GM18526 (cell line): ENCODE data around the gene VAMP2.

Experiments
- POLR2A ChIP-seq: IDR thresholded peaks from 3 replicates; pipeline ENCODE4 v1.6.1; 2011; ENCODE audit not compliant: insufficient read length; ENCODE audit errors: extremely low read depth

The VAMP2 gene

DNA sequence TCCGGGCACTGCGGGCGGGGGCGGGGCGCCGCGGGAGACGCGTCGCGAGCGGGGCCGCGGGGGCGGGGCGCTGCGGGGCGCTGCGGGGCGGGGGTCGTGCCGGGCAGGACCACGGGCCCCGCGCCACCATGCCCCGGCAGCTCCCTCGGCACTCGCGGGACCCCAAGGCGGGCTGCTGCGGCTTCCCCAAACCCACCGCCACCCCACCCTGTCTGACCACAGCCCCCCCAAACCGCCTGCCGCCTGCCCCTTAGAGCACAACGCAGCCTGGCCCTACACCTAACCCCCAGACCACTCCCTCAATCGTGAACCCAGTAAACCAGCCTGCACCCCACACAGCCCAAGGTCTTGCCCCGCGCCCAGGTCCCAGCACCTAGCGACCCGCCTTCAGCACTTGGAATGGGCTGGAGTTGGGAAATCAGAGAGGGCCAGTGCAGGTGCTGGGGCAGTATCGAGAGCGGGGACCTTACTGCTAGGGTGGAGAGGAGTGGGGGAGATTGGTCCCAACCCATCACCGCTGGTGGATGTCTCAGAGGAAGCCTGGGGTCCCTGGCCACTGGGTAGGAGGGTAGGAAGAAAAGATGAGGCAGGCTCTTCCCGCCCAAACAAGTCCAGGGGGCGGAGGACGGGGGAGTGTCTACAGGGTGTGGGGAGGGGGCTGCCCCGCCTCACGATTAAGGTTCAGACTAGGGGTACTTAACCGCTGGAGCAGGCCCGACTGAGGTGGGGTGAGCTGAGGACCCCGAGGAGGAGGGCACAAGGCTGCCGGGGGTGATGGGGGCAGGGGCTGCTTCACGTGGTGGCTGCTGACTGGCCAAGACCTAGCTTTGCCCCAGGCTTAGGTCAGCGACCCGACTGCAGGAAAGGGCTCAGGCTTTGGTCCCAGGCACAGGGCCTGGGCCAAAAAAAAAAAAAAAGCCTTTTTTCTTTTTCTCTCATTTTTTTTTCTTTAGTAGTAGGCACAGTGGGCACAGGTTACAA, 539 bp upstream of the VAMP2 start:
- no peak for TF ChIP-seq POLR2A

- no peak for TF ChIP-seq POLR2A
These were observed 1.2 kb downstream of the VAMP2 start for GRCh38 chr17:8161289-8162232.

- no peak for TF ChIP-seq POLR2A
These were observed 2.0 kb downstream of the VAMP2 start for GRCh38 chr17:8160741-8161221.

GRCh38 chr17:8160224-8160577, 2.5 kb downstream of the VAMP2 start:
- no peak for TF ChIP-seq POLR2A

DNA sequence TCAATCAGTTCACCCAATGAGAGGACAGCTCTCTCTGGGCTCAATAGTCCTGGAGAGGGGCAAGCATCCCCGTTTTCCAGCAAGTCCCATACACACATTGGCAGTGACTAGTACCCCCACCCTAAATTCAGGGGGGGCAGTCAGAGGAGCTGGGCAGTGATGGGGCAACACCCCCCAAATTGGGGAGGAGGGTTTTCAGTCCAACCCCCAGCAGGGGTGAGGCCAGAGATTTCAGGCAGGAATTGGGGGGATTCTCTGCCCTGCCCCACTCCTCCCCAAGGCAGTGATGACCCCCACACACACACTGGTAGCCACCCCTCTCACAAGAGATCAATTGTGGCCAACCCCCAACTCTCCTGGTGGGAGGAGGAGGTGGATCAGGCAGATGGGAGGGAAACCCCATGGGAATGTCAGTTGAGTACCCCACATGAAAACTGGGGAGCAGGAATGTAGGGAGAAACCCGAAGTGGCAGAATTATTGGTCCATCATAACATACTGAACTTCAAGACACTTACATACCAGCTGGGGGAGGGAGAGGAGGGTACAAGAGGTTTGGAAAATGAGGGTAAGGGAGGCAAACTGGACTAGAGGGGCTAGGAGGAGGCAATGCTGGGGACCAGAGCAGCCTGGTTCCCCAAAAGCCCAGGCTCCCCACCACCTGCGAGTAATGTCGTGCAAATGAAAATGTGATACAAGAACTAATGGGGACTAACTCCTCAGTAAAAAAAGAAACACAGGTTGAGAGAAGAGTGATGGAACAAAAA, 3.1 kb downstream of the VAMP2 start:
- no peak for TF ChIP-seq POLR2A

- TF ChIP-seq POLR2A: no peak
These were observed 3.7 kb downstream of the VAMP2 start for GRCh38 chr17:8159032-8159400.

GRCh38 chr17:8158267-8159031, 4.3 kb downstream of the VAMP2 start:
- TF ChIP-seq POLR2A: no peak

DNA sequence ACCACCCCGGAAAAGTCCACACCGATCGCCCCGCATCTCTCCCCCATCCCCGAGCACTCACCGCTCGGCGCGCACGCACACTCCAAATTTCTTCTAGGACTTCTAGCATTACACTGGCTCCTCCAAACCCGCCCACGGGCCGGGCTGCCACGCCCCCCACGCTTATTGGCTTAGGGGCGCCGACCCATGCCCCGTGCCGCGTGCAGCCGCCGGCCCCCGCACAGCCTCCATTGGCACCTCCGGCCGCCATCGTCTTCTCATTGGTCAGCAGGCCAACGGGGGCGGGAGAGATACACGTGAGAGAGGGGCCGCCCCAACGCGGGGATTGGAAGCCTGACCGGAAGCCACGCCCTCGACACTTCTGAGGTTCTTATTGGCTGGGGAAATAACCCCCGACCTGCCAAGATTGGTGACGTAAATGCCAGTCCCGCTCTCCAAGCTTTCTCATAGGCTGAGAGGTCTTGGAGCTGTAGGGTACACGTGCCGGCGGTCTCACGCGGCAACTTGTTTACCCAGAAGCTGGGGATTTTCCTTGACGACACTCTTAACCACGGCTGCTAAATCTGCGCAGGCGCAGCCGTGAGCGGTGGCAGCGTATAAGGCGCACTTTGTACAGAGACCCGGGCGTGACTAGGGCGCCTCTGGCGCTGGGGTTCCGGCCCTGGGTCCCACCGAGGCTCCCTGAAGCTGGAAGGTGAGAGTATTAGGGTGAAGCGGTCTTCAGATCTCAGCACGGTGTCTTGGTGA, 6.3 kb downstream of the VAMP2 start:
- peak; percentile 65 for TF ChIP-seq POLR2A

- no peak for TF ChIP-seq POLR2A
These were observed 6.8 kb downstream of the VAMP2 start for GRCh38 chr17:8155996-8156245.

- no peak for TF ChIP-seq POLR2A
These were observed 7.3 kb downstream of the VAMP2 start for GRCh38 chr17:8155231-8155995.

DNA sequence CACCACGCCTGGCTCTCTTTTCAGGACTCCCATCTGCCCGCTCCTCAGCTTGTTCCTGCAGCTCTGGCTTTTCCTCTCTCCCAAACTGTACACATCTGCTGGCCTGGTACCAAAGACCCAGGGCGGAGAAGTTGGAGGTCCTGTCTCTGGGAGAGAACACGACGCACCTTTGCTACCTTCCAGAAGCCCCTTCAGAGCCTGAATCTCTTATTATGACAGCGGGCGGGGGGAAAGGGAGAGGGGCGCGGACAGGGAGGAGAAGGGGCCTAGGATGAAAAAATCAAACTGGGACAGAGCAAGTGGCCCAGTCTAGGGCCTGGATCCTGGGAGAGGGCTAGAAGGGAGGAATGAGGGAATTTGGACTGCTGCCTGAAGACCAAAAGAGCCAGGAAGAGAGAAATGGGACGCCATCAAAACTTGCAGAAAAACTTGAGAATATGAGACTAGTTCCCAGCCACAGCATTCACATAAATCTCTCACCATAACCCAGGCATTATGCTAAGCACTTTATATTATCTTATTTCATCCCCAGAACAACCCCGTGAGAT, 8.1 kb downstream of the VAMP2 start:
- no peak for TF ChIP-seq POLR2A

DNA sequence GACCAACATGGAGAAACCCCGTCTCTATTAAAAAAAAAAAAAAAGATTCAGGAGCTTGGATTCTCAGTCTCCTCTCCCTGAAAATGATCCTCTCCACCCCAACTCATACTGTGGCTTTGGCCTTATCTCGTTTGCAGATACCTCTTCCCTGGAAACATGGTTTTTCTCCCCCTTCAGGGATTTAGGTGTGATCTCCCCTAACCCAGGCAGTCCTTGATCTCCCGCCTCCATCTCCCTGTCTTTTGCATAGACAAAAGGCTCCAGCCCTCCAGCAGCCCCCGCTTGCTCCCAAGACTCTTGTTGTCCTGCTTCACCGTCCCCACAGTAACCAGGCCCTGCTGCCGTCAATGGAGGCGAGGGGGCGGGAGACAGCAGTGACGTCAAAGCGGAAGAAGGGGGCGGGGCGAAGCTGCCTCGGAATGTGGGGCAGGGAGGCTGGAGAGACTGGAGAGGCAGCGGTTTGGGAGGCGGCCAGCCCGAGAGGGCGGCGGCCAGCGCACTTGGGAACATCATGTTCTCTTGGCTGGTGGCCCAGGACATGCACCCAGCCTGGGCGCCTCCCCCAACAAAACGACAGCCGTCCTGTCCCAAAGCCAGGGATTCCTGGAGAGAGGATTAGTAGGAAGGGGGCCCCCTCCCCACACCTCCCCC, 8.7 kb downstream of the VAMP2 start:
- peak; percentile 35 for TF ChIP-seq POLR2A

GRCh38 chr17:8153525-8153956, 9.2 kb downstream of the VAMP2 start:
- no peak for TF ChIP-seq POLR2A

DNA sequence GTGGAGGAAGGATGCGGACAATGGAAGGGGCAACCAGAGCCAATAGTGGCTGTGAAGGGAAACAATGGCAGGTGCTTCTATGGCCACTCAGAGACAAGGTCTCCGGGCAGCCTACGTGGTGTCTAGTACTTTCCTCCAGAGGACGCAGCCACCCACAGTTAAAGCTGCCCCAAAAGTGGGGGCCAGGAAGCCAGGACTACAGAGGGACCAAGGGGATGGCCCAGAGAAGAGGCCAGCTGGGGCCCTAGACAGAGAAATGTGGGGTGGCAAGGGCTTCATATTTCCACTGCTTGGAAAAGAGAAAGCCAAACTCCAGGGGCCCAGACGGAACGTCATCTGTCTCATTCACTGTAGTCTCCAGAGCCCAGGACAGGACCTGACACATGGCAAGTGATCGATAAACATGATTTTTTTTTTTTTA, 9.7 kb downstream of the VAMP2 start:
- no peak for TF ChIP-seq POLR2A
